ENCODE data around the gene FOLR3.

DNA sequence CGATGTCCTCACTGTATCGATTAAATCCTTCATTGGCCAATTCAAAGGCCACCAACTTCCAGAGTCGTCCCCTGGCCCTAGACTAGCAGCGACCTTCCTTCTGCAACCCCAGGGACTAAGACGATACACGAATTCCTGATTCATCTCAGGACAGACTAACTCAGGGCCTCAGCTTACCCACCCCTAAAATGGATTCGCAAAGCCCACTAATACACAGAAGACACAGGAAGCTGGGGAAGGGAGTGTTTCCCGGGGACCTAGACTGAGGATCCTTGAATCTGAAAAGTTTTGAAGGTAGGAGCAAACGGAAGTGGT, 32.9 kb upstream of the FOLR3 start:
- TF ChIP-seq, protein P1, sequence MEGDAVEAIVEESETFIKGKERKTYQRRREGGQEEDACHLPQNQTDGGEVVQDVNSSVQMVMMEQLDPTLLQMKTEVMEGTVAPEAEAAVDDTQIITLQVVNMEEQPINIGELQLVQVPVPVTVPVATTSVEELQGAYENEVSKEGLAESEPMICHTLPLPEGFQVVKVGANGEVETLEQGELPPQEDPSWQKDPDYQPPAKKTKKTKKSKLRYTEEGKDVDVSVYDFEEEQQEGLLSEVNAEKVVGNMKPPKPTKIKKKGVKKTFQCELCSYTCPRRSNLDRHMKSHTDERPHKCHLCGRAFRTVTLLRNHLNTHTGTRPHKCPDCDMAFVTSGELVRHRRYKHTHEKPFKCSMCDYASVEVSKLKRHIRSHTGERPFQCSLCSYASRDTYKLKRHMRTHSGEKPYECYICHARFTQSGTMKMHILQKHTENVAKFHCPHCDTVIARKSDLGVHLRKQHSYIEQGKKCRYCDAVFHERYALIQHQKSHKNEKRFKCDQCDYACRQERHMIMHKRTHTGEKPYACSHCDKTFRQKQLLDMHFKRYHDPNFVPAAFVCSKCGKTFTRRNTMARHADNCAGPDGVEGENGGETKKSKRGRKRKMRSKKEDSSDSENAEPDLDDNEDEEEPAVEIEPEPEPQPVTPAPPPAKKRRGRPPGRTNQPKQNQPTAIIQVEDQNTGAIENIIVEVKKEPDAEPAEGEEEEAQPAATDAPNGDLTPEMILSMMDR (IDR thresholded peaks at IDR 0.05; ENCODE audit: low read length): no peak
- TF ChIP-seq EZH2 (IDR thresholded peaks at IDR 0.05; ENCODE audit: borderline replicate concordance, low read length): no peak

All from OCI-LY1 (cell line).